Fibroblast of mammary gland (primary cell): Measurements from ENCODE around the gene IL3.

Experiments
- DNase-seq: peaks from one replicate; pipeline ENCODE4 v3.0.0-alpha.2; 2010; ENCODE audit warnings: low read depth
- H3K4me3 ChIP-seq: 2 replicates; pipeline ENCODE4 v1.5.1; 2011; ENCODE audit warnings: low read depth, mild to moderate bottlenecking, low read length, moderate library complexity; ENCODE audit not compliant: control insufficient read depth
- CTCF ChIP-seq: conservative IDR thresholded peaks from 2 replicates; pipeline ENCODE4 v1.5.1; 2011; ENCODE audit warnings: low read depth, low read length, inconsistent platforms; ENCODE audit not compliant: control insufficient read depth, insufficient read depth

Gene IL3

GRCh38 chr5:132089363-132089762 lies 28.9 kb downstream of the IL3 start:
- DNase-seq, result no peak
- H3K4me3 ChIP-seq, result no peak overlapping the region
- TF ChIP-seq CTCF, result no peak

- DNase-seq, result peak; percentile 88
Observed at GRCh38 chr5:132090107-132090506, 29.7 kb downstream of the IL3 start.

GRCh38 chr5:132093271-132093670 lies 32.8 kb downstream of the IL3 start:
- H3K4me3 ChIP-seq, result no peak overlapping the region
- no peak for DNase-seq
- no peak for TF ChIP-seq CTCF

More at GRCh38 chr5:132090107-132090506, 29.7 kb downstream of the IL3 start:
- no peak overlapping the region for H3K4me3 ChIP-seq
- no peak for TF ChIP-seq CTCF

GRCh38 chr5:132094393-132095076 lies 34.1 kb downstream of the IL3 start:
- TF ChIP-seq CTCF, result no peak
- peak; percentile 97 for DNase-seq
- H3K4me3 ChIP-seq, result no peak overlapping the region

- H3K4me3 ChIP-seq, result no peak overlapping the region
- DNase-seq, result no peak
- no peak for TF ChIP-seq CTCF
Observed at GRCh38 chr5:132095077-132095410, 34.6 kb downstream of the IL3 start.

GRCh38 chr5:132095424-132095972 lies 35.0 kb downstream of the IL3 start:
- no peak overlapping the region for H3K4me3 ChIP-seq
- no peak for TF ChIP-seq CTCF
- no peak for DNase-seq
